Measurements from ENCODE around the gene ALOX12. TPM values are rescaled to one million over a fixed set of nuclear protein-coding genes. Genes with fewer than 3 reads are reported as not detected.

Gene ALOX12
- total RNA-seq, 1 donor from 2014 or later = not detected

GRCh38 chr17:7001318-7001961 is 5.6 kb downstream of the ALOX12 start:
- DNase-seq (ENCODE audit: extremely low read depth, low read depth, low spot score) = no peak

DNA sequence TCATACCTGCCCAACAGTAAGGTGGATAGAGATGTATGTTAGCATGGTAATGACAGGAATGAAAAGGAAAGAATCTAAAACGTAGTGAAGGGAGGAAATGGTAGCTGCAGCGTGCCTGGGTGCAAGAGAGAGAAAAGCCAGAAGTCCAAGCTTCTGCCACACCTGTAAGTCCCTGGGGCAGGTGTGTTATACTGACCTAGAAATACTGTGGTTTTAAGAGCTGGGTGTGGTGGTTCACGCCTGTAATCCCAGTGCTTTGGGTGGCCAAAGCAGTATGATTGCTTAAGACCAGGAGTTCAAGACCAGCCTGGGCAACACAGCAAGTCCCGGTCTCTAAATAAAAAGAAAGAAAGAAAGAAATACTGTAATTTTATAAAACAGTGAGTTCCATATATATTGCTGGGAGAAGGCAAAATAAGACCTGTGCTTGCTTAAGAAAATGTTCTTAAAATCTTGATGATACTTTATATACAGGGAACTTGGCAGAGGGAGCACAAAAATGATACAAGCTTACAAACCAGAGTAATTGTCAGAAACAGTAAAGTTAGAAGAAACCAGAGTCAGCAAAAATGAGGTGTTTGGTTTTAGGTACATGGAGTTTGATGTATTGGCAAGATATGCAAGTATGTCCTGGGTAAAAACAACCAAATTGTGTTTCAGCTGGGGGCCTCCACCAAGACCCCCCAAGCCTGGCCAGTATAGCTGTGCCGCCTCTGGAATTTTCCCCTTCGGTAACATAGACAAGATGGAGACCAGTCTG is 6.6 kb downstream of the ALOX12 start:
- DNase-seq (ENCODE audit: extremely low read depth, low read depth, low spot score) = no peak

- no peak for DNase-seq (ENCODE audit: extremely low read depth, low read depth, low spot score)
Observed at GRCh38 chr17:7003745-7004144, 7.9 kb downstream of the ALOX12 start.

DNA sequence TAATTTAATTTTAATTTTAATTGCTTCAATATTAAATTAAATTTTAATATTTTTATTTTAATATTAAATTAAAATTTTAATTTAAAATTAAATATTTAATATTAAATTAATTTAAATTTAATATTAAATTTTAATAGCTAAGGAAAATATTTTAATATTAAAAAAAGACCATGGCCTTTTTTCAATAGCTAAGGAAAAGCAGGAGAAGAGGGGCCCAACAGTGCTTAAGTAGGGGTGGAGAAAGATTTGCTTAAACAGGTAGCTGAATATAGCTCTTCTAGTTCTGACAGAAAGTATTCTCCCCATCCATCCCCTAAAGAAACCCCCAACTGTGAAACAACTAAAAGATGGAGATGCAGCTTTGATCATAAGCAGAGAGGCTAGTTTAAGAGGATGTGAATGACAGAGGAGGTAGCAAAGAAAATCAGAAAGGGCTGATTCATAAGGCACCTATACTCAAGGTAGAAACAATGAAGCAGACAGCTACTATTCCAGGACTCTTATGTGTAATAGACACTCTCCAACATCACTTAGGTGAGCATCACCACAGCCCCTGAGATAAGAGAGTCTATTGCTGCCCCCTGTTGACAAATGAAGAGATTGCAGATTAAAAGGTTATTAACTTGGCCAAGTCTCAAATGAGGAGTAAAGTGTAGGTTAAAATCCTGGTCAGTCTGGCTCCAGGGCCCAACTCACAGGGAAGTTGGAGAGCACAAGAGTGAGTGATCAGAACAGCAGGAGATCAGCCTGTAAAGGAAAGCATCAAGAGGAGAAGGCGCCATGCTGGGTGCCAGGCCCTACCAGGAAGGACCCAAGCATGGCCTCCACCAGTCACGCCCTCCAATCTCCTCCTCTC is 8.8 kb downstream of the ALOX12 start:
- DNase-seq (ENCODE audit: extremely low read depth, low read depth, low spot score) = no peak

- DNase-seq (ENCODE audit: extremely low read depth, low read depth, low spot score) = no peak
Observed at GRCh38 chr17:7005716-7006115, 9.9 kb downstream of the ALOX12 start.

GRCh38 chr17:7007143-7007542 is 11.3 kb downstream of the ALOX12 start:
- DNase-seq (ENCODE audit: extremely low read depth, low read depth, low spot score) = no peak

GRCh38 chr17:7010523-7010922 is 14.7 kb downstream of the ALOX12 start:
- no peak for DNase-seq (ENCODE audit: extremely low read depth, low read depth, low spot score)

- DNase-seq (ENCODE audit: extremely low read depth, low read depth, low spot score) = no peak
Observed at GRCh38 chr17:7011415-7011814, 15.6 kb downstream of the ALOX12 start.

GRCh38 chr17:7011942-7012254 is 16.0 kb downstream of the ALOX12 start:
- DNase-seq (ENCODE audit: extremely low read depth, low read depth, low spot score) = no peak

- no peak for DNase-seq (ENCODE audit: extremely low read depth, low read depth, low spot score)
Observed at GRCh38 chr17:7014261-7014994, 18.6 kb downstream of the ALOX12 start.

- no peak for DNase-seq (ENCODE audit: extremely low read depth, low read depth, low spot score)
Observed at GRCh38 chr17:7014995-7015958, 19.4 kb downstream of the ALOX12 start.

DNA sequence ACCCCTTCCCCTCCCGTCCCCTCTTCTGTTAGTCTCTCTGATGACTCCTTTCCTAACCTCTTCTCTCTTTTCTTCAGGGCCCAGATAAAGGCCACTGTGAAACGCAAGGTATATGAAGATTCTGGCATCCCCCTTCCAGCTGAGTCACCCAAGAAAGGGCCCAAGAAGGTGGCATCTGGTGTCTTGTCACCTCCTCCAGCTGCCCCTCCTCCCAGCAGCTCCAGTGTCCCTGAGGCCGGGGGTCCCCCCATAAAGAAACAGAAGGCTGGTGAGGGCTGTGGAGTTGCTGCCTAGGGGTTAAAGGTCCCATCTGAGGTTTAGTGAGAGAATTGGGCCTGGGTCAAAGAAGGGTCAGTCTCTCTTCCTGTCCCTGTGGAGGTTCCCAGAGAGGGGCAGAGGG is 20.6 kb downstream of the ALOX12 start:
- DNase-seq (ENCODE audit: extremely low read depth, low read depth, low spot score) = no peak

DNA sequence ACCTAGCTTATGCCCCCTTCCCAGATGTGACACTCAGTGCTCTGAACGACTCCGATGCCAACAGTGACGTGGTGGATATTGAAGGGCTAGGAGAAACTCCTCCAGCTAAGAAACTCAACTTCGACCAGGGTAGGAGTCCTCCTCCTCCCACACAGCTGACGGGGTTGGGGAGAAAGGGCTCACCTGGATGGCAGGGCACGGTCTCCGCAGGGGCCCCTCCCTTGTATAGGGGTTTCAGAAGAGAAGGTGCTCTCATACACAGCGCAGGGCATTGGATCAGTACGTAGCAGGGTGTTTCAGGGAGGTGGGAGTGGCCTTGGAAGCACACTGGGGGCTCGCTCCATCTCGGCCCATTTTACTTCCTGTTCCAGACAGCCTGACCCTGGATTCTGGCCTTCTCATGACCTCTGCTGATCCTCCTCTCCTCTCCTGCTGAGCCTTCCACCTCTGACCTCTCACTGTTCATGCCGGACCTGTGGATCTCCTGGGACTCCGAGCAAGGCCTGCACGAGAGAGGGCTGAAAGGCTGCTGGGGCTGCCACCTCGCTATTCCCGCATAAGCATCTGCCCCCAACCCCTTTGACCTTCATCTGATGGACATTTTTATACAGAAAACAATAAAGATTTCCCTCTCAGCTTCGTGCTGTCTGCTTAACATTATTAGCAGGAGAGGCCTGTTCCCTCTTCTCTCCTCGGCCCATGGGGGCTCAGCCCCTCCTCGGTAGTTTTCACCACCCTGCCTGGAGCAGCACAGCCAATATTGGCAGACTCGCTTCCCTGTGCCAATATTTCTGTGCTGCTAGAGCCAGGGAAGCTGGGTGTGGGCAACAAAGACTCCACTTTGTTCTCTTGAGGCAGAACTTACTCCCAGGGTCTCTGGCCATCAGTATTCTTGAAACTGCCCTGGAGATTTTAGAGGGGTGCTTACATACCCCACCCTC is 21.3 kb downstream of the ALOX12 start:
- DNase-seq (ENCODE audit: extremely low read depth, low read depth, low spot score) = no peak

GRCh38 chr17:7017827-7018200 is 22.0 kb downstream of the ALOX12 start:
- no peak for DNase-seq (ENCODE audit: extremely low read depth, low read depth, low spot score)

DNA sequence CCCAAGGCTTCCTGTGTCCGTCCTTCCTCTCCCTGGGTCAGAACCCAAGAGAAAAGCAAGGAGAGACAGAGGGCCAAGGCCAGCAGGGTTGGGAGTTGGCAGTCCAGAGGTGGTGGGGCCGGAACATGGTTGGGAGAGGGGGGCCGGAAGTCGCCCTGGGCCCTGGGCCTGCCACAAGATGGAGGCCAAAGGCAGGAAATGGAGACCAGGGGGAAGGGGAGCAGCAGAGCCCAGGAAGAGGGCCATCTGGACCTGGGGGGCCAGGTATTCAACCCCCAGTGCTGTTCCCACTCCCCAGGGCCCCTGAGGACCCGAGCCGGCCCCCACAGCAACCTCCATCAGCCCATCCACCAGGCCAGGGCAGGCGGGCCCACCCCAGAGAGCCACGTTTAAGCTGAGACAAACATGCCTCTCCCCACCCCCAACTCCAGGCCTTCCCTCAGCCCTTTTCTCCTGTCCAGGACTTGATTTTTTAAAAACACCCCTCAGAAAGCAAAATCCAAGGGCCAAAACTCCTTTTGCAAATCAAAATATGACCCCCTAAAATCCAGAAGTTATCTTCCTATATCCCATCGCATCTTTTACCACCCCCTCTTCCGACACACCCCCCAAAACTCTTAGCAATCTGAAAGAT is 22.6 kb downstream of the ALOX12 start:
- DNase-seq (ENCODE audit: extremely low read depth, low read depth, low spot score) = no peak

- no peak for DNase-seq (ENCODE audit: extremely low read depth, low read depth, low spot score)
Observed at GRCh38 chr17:7019367-7019766, 23.5 kb downstream of the ALOX12 start.

DNA sequence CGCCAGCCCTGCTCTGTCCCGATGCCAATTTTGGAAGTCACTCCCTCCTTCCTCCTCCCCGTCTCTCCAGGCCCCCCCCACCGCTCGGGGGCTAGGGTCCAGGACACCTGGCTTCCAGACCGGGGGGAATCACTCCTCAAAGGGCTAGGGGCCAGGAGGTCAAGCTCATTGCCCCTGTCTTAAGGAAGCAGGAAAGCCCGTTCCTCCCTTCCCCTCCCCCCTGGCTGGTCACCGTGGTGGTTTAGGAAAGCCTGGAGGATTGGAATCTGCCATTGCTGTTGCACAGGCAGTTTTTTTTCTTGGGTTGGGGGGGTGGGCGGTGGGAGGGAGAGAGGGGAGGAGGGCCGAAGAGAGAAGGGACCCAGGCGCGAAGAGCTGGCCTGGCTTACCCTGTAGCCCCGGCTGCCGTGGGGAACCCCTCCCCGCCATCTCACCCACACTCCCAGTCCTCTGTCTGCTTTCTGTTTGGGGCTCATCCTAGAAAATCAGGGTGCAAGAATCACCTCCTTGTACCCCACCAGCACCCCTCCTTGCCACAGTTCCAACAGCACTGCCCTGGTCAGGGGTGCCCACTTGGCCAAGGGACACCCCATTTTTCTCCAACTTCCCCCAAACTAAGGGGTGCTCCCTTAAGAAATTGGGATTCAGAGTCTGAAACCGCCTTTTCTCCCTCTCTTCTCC is 24.1 kb downstream of the ALOX12 start:
- DNase-seq (ENCODE audit: extremely low read depth, low read depth, low spot score) = no peak

Measured in glomerular endothelial cell (primary cell).